SH-SY5Y (cell line): ENCODE results near the gene EEIG1.

Source experiments
- GATA2 ChIP-seq: IDR thresholded peaks from 2 replicates; pipeline ENCODE4 v1.6.1; 2011; ENCODE audit warnings: mild to moderate bottlenecking, low read depth, low read length
- GATA3 ChIP-seq: IDR thresholded peaks from 2 replicates; pipeline ENCODE4 v1.6.1; 2011; ENCODE audit warnings: low read depth, mild to moderate bottlenecking, low read length, moderate library complexity

- TF ChIP-seq GATA2, result no peak
- TF ChIP-seq GATA3, result no peak
Observed at GRCh38 chr9:127942216-127943010, 38.4 kb downstream of the EEIG1 start.
